ENCODE measurements around the gene MST1.
"Not testable (repeated sequence)": the region's sequence is repeated elsewhere in the genome, so short reads cannot be mapped to it uniquely, and the experiment has no call there.

GRCh38 chr3:49686769-49687423 is 2.4 kb downstream of the MST1 start:
- not testable (repeated sequence) for TF ChIP-seq POLR2A (IDR thresholded peaks at IDR 0.05)
- TF ChIP-seq, protein P1, sequence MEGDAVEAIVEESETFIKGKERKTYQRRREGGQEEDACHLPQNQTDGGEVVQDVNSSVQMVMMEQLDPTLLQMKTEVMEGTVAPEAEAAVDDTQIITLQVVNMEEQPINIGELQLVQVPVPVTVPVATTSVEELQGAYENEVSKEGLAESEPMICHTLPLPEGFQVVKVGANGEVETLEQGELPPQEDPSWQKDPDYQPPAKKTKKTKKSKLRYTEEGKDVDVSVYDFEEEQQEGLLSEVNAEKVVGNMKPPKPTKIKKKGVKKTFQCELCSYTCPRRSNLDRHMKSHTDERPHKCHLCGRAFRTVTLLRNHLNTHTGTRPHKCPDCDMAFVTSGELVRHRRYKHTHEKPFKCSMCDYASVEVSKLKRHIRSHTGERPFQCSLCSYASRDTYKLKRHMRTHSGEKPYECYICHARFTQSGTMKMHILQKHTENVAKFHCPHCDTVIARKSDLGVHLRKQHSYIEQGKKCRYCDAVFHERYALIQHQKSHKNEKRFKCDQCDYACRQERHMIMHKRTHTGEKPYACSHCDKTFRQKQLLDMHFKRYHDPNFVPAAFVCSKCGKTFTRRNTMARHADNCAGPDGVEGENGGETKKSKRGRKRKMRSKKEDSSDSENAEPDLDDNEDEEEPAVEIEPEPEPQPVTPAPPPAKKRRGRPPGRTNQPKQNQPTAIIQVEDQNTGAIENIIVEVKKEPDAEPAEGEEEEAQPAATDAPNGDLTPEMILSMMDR (IDR thresholded peaks at IDR 0.05), result not testable (repeated sequence)

Data from transverse colon (tissue), 3 donors.